ENCODE measurements around the gene BAIAP2.
"Not testable (repeated sequence)": the region's sequence is repeated elsewhere in the genome, so short reads cannot be mapped to it uniquely, and the experiment has no call there.

The BAIAP2 gene

GRCh38 chr17:81002409-81003361 lies 32.3 kb upstream of the BAIAP2 start:
- DNase-seq, result no peak

DNA sequence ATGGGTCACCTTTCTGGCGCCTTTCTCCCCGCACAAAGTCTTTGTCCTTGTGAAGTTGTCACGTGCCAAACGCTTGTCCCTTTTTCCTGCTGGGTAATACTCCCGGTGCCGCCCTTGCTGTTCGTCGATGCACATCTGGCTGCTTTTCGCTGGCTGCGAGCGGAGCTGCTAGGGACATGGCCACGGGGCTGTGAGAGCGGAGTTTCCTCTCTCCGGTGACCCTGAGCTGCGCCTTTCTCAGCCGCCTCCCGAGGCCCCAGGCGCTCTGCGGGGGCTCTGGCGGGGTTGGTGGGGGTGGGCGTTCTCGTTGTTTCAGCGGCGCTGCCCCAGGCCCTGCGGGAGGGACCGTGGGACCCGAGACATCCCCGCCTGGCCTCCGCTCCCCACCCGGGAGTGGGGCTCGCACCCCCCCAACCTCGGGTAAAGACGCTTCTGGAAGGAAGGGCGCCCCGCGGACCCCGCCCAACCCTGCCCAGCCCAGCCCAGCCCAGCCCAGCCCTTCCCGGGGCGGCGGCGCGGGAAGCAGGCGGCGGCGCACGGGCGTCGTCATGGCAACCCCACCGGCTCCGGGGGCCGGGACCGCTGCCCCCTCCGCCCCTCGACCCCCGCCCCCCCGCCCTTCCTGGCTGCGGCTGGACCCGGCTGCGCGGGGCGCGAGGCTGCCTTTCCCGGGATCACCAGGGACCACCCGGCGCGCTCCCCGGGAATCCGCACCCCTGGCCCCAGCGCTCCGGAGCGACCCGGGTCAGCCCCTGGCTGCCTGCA lies 31.1 kb upstream of the BAIAP2 start:
- DNase-seq, result no peak

DNA sequence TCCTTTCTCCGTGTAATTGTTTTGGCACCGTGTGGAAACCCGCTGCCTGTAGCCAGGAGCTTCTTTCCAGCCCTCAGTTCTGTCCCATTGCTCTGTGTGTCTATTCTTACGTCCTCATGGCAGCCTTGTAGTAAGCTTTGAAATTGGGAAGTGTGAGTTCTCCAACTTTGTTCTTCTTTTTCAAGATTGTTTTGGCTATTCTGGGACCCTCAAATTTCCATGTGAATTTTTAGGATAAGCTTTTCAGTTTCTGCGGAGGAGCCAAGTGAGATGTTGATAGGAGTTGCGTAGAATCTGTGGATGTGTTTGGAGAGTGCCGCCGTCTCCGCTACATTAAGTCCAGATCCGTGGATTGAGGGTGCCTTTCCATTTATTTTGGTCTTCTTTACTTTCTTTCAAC lies 28.1 kb upstream of the BAIAP2 start:
- DNase-seq, result no peak

- DNase-seq, result no peak
These were observed 26.8 kb upstream of the BAIAP2 start for GRCh38 chr17:81008140-81008539.

GRCh38 chr17:81009136-81009535 lies 25.8 kb upstream of the BAIAP2 start:
- no peak for DNase-seq

DNA sequence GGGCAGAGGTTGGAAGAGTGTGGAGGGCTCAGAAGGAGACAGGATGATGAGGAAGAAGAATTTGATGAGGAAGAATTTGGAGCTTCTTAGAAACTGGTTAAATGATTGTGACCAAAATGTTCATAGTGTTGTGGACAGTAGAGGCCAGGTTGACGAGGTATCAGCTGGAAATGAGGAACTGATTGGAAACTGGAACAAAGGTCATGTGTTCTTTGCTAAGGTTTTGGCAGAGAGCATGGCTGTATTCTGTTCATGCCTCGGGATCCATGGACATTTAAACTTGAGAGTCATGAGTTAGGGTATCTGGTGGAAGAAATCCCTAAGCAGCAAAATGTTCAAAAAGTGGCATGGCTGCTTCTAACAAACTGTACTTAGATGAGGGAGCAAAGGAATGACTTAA lies 24.0 kb upstream of the BAIAP2 start:
- no peak for DNase-seq

GRCh38 chr17:81011951-81012350 lies 23.0 kb upstream of the BAIAP2 start:
- DNase-seq, result no peak

DNA sequence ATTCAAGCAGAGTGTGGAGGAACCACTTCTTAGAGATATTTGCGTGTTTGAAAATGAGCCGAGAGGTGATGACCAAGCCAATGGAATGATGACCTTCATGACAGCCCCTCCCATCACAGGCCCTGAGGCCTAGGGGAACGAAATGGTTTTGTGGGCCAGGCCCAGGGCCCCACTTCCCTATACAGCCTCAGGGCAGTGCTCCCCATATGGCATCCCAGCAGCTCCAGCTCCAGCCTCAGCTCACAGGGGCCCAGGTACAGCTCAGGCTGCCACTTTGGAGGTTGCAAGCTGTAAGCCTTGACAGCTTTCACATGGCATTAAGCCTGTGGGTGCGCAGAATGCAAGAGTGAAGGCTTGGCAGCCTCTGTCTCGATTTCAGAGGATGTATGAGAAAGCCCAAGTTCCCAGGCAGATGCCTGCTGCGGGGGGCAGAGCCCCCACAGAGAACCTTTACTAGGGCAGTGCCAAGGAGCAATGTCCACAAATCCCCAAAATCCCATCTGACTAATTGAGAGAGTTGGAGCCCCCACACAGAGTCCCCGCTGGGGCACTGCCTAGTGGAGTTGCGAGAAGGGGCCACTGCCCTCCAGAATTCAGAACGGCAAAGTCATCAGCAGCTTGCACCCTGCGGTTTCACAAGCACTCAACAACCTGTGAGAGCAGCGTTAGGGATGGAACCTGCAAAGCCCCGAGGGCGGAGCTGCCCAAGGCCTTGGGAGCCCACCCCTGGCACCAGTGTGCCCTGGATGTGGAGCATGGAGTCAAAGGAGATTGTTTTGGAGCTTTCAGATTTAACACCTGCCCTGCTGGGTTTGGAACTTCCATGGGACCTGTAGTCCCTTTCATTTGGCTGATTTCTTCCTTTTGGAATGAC lies 22.1 kb upstream of the BAIAP2 start:
- no peak for DNase-seq

DNA sequence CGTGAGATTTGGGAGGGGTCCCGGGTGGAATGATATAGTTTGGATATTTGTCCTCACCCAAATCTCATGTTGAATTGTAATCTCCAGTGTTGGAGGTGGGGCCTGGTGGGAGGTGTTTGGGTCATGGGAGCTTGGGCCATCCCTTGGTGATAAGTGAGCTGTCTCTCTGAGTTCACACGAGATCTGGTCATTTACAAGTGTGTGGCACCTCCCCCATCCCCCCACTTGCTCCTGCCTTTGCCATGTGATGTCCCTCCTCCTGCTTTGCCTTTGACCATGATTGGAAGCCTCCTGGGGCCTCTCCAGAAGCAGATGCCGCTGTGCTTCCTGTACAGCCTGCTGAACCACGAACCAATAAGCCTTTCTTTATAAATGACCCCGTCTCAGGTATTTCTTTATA lies 21.3 kb upstream of the BAIAP2 start:
- no peak for DNase-seq

- DNase-seq, result no peak
These were observed 19.8 kb upstream of the BAIAP2 start for GRCh38 chr17:81015136-81015535.

DNA sequence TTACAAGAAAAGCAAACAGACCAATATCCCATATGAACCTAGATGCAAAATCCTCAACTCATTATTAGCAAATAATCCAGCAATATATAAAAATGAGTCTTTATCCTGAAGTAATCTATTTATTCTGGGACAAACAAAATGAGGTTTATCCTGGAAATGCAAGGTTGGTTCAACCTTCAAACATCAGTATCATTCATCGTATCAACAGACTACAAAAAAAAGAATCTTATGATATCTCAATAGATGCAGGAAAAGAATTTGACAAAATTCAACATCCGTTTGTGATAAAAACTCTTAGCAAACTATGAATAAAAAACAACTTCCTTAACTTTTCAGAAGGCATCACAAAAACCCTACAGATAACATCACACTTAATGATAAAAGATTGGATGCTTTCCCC lies 18.4 kb upstream of the BAIAP2 start:
- DNase-seq, result no peak

DNA sequence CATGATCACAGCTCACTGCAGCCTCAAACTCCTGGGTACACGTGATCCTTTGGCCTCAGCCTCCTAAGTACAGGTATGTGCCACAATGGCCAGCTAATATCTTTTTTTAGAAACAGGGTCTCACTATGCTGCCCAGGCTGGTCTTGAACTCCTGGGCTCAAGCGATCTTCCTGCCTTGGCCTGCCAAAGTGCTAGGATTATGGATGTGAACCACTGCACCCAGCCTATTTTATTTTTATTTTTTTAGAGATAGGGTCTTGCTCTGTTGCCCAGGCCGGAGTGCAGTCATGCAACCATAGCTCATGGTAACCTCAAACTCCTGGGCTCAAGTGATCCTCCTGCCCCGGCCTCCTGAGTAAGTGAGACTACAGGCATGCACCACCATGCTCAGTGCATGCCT lies 17.6 kb upstream of the BAIAP2 start:
- DNase-seq, result not testable (repeated sequence)

GRCh38 chr17:81018044-81018802 lies 16.7 kb upstream of the BAIAP2 start:
- no peak for DNase-seq

DNA sequence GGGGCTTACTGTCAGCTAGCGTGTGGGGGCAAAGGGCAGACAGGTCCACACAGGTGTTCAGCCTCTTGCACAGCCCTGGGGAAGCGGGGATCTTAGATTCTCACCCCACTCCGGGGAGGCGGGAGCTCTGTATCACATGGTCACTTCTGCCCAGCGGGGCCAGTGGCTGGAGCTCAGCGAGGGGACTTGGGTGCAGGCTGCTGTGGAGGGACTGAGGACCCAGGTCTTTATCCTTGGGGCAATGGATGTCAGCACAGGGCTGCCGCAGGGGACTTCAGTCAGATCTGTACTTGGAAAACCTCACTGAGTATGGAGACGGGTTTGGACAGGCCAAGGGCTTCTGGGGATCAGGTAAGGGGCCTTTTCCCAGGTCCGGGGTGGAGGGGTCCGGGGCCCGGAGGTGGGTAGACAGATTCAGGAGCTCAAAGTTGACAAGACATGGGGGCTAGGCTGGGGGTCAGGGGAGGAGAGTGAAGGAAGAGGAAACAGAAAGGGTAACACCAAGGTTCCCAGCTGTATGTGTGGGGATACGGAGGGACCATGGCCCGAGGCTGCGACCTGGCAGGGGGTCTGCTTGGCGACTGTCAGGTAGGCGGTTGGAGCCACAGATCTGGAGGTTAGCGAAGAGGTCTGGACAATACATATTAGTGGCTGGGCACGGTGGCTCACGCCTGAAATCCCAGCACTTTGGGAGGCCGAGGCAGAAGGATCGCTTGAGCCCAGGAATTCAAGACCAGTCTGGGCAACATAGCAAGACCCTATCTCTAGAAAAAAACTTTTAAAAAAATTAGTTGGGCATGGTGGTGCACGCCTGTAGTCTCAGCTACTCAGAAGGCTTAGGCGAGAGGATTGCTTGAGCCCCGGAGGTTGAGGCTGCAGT lies 15.1 kb upstream of the BAIAP2 start:
- no peak for DNase-seq

GRCh38 chr17:81020443-81020766 lies 14.5 kb upstream of the BAIAP2 start:
- DNase-seq, result no peak

- no peak for DNase-seq
These were observed 14.0 kb upstream of the BAIAP2 start for GRCh38 chr17:81020767-81021497.

- DNase-seq, result no peak
These were observed 13.2 kb upstream of the BAIAP2 start for GRCh38 chr17:81021531-81022343.

- DNase-seq, result no peak
These were observed 12.6 kb upstream of the BAIAP2 start for GRCh38 chr17:81022344-81022676.

DNA sequence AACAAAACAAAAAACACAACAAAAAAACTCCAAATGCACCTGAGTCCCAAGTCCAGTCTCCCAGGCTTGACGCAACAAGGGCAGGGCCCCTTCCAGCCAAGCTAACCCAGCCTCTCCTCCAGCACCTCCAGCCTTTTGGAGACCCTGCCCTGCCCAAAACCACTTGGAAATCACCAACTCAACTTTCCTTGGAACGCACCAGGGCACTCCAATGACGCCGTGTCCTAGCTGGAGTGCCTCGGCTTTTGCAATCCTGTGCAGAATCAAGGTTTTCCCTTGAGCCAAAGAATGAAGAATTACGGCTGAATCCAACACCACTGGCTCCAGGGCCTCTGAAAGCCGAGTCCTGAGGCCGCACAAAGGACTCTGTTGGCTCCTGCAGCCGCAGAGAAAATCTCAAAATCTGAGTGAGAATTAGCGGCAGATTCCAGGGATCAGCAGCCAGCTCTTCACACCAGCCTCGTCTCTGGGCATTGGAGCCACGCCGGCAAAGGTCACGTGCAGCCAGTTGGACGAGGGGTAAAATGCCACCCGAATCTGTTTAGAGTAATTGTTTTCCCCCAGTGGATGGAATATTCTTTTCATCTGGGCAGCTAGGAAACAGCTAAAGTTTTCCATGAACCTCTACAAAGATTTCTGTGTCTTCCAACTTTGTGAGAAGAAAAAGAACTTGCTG lies 9.7 kb upstream of the BAIAP2 start:
- no peak for DNase-seq

All from SIG-M5 (cell line).